ENCODE data around the gene LRRC45.

LRRC45 gene

DNA sequence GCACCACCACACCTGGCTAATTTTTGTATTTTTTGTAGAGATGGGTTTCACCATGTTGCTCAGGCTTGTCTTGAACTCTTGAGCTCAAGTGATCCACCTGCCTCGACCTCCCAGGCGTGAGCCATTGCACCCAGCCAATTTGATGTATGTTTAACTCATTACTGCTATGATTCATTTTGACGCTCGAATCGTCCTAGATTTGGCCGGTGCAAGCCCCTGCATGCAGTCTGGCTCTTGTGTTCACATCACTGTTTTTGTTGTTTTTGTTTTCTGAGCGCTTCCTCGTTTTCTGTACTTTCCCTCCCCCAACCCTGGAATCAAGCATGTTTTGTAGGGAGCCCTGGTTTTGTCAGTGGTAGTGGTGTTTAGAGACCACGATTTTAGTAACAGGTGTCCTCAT is 50.3 kb downstream of the LRRC45 start:
- TF ChIP-seq SIN3A (IDR thresholded peaks at IDR 0.05; ENCODE audit: borderline replicate concordance, insufficient read depth, low read length) (no peak), POLR2AphosphoS5 (IDR thresholded peaks at IDR 0.05; ENCODE audit: low read depth, low read length) (no peak), FOXP2 (optimal IDR thresholded peaks at IDR 0.05; ENCODE audit: borderline replicate concordance, extremely low read depth, extremely low read length, insufficient read depth) (no peak), TAF1 (IDR thresholded peaks at IDR 0.05; ENCODE audit: borderline replicate concordance, insufficient read depth, low read length) (no peak)
- TF ChIP-seq, protein P1, sequence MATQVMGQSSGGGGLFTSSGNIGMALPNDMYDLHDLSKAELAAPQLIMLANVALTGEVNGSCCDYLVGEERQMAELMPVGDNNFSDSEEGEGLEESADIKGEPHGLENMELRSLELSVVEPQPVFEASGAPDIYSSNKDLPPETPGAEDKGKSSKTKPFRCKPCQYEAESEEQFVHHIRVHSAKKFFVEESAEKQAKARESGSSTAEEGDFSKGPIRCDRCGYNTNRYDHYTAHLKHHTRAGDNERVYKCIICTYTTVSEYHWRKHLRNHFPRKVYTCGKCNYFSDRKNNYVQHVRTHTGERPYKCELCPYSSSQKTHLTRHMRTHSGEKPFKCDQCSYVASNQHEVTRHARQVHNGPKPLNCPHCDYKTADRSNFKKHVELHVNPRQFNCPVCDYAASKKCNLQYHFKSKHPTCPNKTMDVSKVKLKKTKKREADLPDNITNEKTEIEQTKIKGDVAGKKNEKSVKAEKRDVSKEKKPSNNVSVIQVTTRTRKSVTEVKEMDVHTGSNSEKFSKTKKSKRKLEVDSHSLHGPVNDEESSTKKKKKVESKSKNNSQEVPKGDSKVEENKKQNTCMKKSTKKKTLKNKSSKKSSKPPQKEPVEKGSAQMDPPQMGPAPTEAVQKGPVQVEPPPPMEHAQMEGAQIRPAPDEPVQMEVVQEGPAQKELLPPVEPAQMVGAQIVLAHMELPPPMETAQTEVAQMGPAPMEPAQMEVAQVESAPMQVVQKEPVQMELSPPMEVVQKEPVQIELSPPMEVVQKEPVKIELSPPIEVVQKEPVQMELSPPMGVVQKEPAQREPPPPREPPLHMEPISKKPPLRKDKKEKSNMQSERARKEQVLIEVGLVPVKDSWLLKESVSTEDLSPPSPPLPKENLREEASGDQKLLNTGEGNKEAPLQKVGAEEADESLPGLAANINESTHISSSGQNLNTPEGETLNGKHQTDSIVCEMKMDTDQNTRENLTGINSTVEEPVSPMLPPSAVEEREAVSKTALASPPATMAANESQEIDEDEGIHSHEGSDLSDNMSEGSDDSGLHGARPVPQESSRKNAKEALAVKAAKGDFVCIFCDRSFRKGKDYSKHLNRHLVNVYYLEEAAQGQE (IDR thresholded peaks at IDR 0.05; ENCODE audit: insufficient read depth in 1 of 2, low read depth in 2 of 2, low read length in 2 of 2), result no peak

DNA sequence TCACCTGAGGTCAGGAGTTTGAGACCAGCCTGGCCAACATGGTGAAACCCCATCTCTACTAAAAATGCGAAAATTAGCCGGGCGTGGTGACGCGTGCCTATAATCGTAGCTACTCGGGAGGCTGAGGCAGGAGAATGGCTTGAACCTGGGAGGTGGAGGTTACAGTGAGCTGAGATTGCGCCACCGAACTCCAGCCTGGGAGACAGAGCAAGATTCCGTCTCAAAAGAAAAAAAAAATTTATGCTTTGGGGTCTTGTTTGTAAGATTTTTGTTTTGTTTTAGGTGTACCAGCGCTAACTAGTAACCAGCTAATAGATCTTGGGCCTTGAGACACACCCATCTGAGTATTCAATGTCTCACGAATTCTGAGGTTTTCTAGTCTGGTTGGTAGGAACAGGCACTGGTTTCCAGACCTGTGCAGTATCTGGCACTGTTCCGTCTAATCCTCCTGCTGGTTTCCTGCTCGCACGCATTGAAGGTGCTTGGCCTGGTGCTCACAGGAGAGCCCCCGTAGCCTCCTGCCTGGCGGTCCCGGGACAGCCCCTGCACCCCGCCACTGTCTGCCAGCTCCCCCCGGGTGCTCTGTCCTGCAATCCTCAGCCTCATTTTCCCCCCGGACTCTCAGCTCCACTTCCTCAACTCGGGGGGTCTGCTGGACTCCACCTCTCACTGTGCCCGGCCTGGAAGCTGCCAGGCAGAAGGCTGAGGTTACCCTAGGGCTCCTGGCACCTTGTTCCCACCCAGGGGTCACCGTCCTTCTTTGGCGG is 53.1 kb downstream of the LRRC45 start:
- 0 out of 2 replicates have a peak, but pooled peaks have one; percentile 56 for TF ChIP-seq POLR2AphosphoS5 (IDR thresholded peaks at IDR 0.05; ENCODE audit: low read depth, low read length)
- TF ChIP-seq, protein P1 (IDR thresholded peaks at IDR 0.05; ENCODE audit: insufficient read depth in 1 of 2, low read depth in 2 of 2, low read length in 2 of 2), result no peak

GRCh38 chr17:82076785-82077591 is 53.9 kb downstream of the LRRC45 start:
- TF ChIP-seq FOXP2 (optimal IDR thresholded peaks at IDR 0.05; ENCODE audit: borderline replicate concordance, extremely low read depth, extremely low read length, insufficient read depth) (no peak), POLR2AphosphoS5 (IDR thresholded peaks at IDR 0.05; ENCODE audit: low read depth, low read length) (peak; percentile 41; the same call in 1 of the 2 replicates)

GRCh38 chr17:82077617-82078358 is 54.7 kb downstream of the LRRC45 start:
- TF ChIP-seq SIN3A (IDR thresholded peaks at IDR 0.05; ENCODE audit: borderline replicate concordance, insufficient read depth, low read length) (no peak), FOXP2 (optimal IDR thresholded peaks at IDR 0.05; ENCODE audit: borderline replicate concordance, extremely low read depth, extremely low read length, insufficient read depth) (no peak), TAF1 (IDR thresholded peaks at IDR 0.05; ENCODE audit: borderline replicate concordance, insufficient read depth, low read length) (no peak), POLR2AphosphoS5 (IDR thresholded peaks at IDR 0.05; ENCODE audit: low read depth, low read length) (peak; percentile 49; the same call in 1 of the 2 replicates)
- TF ChIP-seq, protein P1 (IDR thresholded peaks at IDR 0.05; ENCODE audit: insufficient read depth in 1 of 2, low read depth in 2 of 2, low read length in 2 of 2), result no peak

- no peak for TF ChIP-seq TAF1 (IDR thresholded peaks at IDR 0.05; ENCODE audit: borderline replicate concordance, insufficient read depth, low read length)
Measured at GRCh38 chr17:82078433-82078832, 55.3 kb downstream of the LRRC45 start.
